Measurements from ENCODE around the gene ARHGAP24.

GRCh38 chr4:86026720-86027119, 551.8 kb downstream of the ARHGAP24 start:
- TF ChIP-seq POLR2A (IDR thresholded peaks at IDR 0.05): no peak
- TF ChIP-seq, protein P1, sequence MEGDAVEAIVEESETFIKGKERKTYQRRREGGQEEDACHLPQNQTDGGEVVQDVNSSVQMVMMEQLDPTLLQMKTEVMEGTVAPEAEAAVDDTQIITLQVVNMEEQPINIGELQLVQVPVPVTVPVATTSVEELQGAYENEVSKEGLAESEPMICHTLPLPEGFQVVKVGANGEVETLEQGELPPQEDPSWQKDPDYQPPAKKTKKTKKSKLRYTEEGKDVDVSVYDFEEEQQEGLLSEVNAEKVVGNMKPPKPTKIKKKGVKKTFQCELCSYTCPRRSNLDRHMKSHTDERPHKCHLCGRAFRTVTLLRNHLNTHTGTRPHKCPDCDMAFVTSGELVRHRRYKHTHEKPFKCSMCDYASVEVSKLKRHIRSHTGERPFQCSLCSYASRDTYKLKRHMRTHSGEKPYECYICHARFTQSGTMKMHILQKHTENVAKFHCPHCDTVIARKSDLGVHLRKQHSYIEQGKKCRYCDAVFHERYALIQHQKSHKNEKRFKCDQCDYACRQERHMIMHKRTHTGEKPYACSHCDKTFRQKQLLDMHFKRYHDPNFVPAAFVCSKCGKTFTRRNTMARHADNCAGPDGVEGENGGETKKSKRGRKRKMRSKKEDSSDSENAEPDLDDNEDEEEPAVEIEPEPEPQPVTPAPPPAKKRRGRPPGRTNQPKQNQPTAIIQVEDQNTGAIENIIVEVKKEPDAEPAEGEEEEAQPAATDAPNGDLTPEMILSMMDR (IDR thresholded peaks at IDR 0.05): no peak
